COLO668 (cell line): ENCODE measurements around the gene JTB.

ENCODE experiments used
- DNase-seq: peaks from one replicate; lab custom pipeline; 2025; ENCODE audit not compliant: unreplicated experiment; lab: John Stamatoyannopoulos, UW

Gene JTB

DNA sequence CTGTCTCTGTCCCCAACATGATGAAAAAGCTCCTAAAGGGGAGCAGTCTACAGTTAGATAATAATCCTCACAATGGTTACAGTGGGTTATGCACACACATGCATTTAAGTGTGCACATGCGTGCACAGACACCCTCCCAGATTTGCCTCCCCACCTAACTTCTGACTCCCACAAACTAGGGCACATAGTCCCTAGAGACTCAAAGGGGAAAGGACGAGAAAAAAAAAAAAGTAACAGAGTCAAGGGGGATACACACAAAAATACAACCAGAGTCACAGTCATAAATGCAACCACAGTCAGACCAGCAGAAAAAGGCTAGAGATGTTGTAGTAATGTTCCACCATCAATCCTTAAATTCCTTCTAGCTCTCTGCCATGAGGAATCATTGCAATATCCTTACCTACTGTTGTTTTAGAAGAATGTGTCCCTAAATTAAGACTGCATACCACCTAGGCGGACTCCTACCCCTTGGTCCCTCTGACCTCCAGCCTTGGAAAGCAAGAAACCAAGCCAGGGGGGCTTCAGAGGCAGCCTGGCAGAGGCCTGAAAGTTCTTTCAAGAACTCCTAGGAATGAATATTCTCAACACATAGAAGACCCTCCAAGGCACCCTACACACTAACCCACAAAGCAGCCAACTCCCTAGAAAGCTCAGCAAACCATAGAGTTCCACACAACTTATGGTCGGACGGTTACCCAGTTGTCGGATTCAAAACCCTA lies 20.3 kb downstream of the JTB start:
- DNase-seq: no peak

DNA sequence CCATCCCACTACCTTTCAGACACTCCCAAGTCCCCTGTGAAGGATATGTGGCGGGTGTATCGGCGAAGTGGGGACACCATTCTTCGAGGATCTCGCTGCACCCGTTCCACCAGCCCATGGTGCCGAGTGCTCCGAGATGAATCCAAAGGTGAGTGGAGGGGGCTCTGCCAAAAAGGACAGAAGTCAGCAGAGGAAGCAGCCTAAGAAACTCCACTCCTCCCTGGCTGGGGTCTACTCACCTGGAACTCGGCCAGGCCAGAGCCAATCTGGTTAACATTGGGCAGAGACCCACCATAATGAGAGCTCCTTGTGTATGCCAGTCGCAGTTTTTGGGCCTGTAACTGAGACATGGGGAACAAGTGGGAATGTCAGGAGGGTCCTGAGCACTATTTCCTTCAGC lies 22.6 kb downstream of the JTB start:
- DNase-seq: no peak

DNA sequence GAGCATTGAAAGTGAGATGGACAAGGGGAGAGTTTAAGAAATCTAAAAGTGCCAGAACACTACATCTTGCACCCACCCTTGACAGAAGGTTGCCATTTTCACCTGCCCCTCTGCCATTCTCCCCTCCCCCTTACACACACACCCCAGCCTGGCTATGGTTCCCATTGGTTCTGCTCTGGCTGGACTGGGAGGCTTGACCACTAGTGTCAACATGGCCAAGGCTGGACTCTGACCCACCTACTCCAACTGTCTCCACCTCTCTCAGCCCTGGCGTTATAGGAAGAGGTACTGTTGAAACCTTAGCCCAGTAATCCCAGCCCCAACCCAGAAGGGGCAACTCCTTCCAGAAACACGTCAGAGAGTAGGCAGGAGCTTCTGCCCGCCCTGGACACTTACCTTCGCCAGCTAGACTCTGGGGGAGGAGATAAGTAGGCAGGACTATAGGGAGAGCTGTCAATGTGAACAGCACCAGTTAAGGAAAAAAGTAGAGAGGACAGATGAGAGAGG lies 23.6 kb downstream of the JTB start:
- DNase-seq: no peak

- DNase-seq: no peak
Measured at GRCh38 chr1:153951801-153952200, 25.7 kb downstream of the JTB start.

DNA sequence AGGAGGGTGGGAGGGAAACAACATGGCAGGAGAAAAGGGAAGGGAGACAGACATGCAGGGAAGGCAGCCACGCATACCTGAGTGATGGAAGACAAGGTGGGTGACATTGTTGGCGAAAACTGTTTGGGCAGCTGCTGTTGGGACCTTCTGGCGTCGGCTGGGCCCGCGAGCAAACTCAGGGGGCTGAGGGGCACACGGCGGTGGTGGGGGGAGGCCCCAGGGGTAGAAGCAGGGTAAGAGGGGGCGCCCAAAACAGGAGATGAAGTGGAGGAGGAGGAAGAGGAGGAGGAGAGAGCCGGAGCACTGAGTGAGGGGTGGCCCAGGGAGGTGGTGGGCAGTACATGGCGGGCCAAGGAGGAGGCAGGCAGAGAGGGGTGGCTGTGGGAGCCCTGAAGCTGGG lies 26.3 kb downstream of the JTB start:
- no peak for DNase-seq

GRCh38 chr1:153946622-153947241 lies 30.7 kb downstream of the JTB start, which contains the start of gene DENND4B:
Gene DENND4B (minus strand): TSS chr1:153946718. CDS start chr1:153944374, 2,344 bp downstream.
- peak; percentile 92 for DNase-seq

DNA sequence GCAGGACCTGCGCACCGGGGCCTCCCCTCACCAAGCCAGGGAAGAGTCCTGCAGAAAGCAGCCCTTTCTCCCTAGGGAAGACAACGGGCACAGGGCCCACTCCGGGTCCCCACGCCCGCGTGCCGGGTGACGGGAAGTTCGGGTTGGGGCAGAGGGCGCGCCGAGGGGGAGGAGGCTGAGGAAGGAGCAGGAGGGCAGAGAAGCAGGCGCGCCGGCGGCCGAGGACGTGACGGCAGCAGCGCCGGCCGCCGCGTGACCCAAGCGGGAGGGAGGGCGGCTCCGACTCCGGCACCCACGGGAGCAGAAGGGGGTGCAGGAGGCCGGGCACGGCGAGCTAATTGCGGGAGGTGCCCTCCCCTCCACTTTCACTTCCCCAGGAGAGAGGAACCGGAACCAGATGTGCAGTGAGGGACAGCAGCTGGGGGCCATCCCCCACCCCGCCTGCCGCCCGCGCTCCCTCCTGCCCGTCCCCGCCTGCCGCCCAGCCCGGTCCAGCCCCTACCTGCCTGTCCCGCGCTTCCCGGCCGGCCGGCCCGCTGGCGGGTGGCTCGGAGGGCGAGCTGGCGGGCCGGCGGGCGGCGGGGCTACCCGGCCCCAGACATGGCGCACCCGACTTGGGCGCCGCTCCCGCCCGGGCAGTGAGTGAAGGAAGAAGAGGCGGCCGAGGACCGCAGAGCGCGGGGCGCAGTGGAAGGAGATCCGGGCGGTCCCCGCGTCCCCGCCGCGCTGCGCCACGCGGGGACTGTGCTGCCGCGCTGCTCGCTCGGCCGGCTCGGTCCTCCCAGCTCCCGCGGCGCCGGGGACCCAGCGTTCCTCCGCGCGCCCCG lies 31.5 kb downstream of the JTB start:
- DNase-seq: peak; percentile 82

GRCh38 chr1:153945131-153945794 lies 32.2 kb downstream of the JTB start:
- DNase-seq: peak; percentile 47

GRCh38 chr1:153944827-153945117 lies 32.7 kb downstream of the JTB start:
- no peak for DNase-seq

GRCh38 chr1:153944005-153944826 lies 33.3 kb downstream of the JTB start:
- no peak for DNase-seq

DNA sequence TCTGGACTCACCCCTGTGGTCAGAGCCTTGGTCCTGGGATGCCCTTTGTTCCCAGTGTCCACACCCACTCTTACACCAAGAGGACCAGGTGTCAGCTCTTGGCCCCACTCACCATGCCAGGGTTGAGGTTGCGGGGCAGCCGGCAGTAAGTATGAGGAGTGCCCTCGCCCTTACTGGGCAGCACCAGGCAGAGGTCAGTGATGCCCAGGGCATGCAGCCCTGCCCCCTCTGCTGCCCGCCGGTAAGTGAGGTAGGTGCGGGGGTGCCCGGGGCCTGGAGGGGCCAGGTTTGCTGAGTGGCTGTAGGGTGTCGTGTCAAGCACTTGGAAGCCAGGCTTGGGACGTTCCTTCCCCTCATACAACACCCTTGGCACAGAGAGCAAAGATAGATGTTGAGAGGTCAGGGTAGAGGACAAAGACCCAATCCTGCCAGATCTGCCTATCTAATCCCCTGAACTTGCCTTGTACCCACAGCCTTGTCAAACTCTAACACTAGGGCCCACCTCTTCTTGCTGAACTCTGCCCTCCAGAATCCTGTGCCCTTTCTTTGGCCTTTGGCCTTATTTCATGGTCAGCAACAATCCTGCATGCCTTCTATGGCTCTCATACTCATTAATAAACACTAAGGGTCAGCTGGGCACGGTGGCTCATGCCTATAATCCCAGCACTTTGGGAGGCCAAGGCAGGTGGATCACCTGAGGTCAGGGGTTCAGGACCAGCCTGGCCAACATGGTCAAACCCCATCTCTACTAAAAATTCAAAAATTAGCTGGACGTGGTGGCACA lies 34.5 kb downstream of the JTB start:
- no peak for DNase-seq

- no peak for DNase-seq
Measured at GRCh38 chr1:153941826-153942725, 35.4 kb downstream of the JTB start.

DNA sequence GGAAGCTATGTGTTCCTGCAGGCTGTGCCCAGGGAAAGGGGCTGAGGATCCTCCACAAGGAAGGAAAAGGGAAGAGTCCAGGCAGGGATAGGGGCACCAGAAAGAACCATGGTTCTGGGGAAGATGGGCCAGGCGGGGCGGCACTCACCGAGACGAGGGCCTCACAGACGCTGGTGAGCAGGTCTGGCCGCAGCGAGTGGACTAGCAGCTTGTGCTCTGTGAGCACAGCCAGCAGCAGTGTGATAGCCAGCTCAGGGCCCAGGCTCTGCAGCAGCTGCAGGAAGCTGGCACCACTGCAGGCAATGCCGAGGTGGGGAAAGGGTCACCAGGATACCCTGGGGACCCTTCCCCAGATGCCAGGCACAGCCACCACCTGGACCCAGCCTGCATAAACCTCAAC lies 36.7 kb downstream of the JTB start:
- DNase-seq: no peak

DNA sequence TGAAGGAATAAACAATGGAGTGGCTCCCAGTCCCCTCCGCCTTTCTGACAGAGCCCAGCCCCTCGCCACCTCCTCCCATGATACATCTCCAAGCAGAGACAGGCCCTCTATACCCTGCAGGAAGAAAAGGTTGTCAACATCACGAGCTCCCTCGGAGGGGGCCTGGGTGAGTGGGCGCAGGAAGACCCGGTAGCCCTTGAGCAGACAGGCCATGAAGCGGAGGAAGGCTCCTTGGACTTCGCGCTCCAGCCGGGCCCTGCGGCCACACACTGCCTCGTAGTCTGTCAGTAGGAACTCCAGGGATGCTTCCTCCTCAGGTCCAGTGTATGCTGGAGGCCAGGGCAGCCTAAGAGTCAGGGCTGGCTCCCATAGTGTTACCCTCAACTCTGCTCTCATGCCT lies 38.0 kb downstream of the JTB start:
- no peak for DNase-seq

DNA sequence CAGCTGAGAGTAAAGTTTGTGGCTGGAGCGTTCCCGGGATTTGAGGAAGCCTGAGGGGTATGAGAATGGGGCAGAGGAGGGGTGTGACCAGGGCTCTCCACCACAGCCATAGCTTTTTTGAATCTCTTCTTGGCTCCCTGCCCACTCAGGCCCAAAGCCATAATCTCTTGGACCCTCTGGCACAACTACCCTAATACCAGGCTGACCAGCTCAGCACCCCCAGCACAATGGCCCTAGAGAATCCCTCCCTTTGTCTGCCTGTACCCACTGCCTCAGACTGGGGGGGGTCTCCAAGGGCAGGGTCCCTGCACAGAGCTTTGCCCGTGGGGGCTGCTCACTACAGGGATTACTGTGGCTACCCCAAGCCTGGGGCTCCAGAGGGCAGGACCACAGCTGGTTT lies 38.5 kb downstream of the JTB start:
- DNase-seq: no peak

- no peak for DNase-seq
Measured at GRCh38 chr1:153937331-153937730, 40.1 kb downstream of the JTB start.

- no peak for DNase-seq
Measured at GRCh38 chr1:153936011-153936802, 41.3 kb downstream of the JTB start.

GRCh38 chr1:153934746-153935145 lies 42.7 kb downstream of the JTB start:
- no peak for DNase-seq
